ENCODE results near the gene KRTAP4-7.
"Not testable (repeated sequence)": the region's sequence is repeated elsewhere in the genome, so short reads cannot be mapped to it uniquely, and the experiment has no call there.

DNA sequence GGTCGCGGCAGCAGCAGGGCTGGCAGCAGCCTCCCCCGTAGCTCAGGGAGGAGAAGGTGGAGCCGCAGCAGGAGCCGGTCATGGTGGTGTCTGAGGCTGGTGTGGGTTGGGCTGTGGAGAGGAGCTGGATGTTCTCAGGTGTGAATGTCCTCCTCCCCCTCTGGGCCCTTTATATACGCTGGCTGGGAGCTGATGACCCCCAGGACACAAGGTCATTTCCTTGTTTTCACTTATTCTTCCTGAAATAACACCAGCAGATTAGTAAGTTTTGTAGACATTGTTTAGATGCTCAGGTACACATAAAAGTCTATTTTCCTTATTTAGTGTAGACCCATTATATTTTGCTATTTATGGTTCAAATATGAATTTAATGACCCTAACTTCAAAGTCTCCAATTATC, 28.8 kb upstream of the KRTAP4-7 start, which contains the start of gene KRTAP2-2:
- not testable (repeated sequence) for TF ChIP-seq TCF12 (IDR thresholded peaks at IDR 0.05); SIN3A (IDR thresholded peaks at IDR 0.05; ENCODE audit: borderline replicate concordance, low read depth, low read length); EP300 (IDR thresholded peaks at IDR 0.05; ENCODE audit: borderline replicate concordance in 1 of 2, low read depth in 1 of 2, low read length in 1 of 2); RCOR1 (IDR thresholded peaks at IDR 0.05; ENCODE audit: low read length)
- TF ChIP-seq, protein P1, sequence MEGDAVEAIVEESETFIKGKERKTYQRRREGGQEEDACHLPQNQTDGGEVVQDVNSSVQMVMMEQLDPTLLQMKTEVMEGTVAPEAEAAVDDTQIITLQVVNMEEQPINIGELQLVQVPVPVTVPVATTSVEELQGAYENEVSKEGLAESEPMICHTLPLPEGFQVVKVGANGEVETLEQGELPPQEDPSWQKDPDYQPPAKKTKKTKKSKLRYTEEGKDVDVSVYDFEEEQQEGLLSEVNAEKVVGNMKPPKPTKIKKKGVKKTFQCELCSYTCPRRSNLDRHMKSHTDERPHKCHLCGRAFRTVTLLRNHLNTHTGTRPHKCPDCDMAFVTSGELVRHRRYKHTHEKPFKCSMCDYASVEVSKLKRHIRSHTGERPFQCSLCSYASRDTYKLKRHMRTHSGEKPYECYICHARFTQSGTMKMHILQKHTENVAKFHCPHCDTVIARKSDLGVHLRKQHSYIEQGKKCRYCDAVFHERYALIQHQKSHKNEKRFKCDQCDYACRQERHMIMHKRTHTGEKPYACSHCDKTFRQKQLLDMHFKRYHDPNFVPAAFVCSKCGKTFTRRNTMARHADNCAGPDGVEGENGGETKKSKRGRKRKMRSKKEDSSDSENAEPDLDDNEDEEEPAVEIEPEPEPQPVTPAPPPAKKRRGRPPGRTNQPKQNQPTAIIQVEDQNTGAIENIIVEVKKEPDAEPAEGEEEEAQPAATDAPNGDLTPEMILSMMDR (IDR thresholded peaks at IDR 0.05), result not testable (repeated sequence)
- TF ChIP-seq, protein P2, sequence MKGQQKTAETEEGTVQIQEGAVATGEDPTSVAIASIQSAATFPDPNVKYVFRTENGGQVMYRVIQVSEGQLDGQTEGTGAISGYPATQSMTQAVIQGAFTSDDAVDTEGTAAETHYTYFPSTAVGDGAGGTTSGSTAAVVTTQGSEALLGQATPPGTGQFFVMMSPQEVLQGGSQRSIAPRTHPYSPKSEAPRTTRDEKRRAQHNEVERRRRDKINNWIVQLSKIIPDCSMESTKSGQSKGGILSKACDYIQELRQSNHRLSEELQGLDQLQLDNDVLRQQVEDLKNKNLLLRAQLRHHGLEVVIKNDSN (IDR thresholded peaks at IDR 0.05; ENCODE audit: borderline replicate concordance, low read depth), result not testable (repeated sequence)
- TF ChIP-seq, protein P3, sequence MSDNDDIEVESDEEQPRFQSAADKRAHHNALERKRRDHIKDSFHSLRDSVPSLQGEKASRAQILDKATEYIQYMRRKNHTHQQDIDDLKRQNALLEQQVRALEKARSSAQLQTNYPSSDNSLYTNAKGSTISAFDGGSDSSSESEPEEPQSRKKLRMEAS (IDR thresholded peaks at IDR 0.05; ENCODE audit: low read depth), result not testable (repeated sequence)
